GM19238 (cell line): ENCODE data around the gene TIGD4.

ENCODE experiments used
- DNase-seq: peaks from one replicate; pipeline ENCODE4 v3.0.0; 2011; ENCODE audit warnings: low spot score; ENCODE audit not compliant: insufficient read length

TIGD4 gene

DNA sequence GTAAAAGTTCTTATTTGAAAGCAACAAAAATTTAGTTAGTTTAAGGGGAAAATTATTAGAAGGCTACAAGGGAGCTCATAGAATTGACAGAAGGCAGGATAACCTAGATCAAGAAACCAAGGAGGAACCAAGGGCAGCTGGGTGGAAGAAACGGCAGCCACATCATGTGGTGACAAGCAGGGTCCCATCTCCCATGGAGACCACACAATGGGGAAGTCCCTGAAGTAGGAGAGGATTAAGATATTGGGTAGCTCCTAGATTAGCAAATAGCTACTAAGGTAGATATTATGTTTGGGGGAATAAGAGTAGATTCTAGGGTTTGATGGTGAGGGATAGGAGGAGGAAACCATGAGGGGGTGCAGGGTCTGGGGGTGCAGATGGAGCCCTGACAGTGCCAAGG is 51.7 kb downstream of the TIGD4 start:
- DNase-seq: no peak

- no peak for DNase-seq
Observed at GRCh38 chr4:152724494-152724893, 55.0 kb downstream of the TIGD4 start.

GRCh38 chr4:152723236-152723635 is 56.3 kb downstream of the TIGD4 start:
- no peak for DNase-seq

DNA sequence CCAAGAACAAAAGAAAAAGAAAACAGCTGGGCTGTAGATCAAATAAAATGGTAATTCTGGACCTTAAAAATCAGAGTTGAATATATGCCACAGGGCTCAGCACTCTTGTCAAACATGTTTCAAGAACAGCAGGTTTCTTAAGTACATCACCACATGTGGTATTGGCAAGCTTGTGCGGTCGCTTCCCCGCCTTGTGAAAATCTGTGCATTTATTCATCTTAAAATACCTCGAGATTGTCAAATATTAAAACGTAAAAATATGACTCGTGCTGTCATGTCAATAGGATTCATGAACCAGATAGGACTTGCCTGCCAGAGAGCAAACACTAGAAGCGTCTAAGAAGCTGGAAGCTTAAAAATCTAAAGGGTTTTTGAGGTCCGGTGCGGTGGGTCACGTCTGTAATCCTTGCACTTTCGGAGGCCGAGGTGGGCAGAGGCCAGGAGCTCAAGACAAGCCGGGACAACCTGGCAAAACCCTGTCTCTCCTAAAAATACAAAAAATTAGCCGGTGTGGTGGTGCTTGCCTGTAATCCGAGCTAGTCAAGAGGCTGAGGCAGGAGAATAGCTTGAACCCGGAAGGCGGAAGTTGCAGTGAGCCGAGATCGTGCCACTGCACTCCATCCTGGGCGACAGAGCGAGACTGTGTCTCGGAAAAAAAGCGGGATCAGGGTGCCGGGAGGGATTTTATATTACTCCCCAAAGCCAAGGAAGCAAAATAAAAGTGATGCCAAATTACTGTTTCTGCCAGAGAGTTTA is 59.6 kb downstream of the TIGD4 start:
- no peak for DNase-seq
